Loucy (cell line): Measurements from ENCODE around the gene TEX19.
A peak's percentile ranks its signal among the peaks of the same experiment; 100 is the strongest.

ENCODE experiments used
- H2AFZ ChIP-seq: fragments of 200-600 bp; sonication (generic); 2 replicates; pipeline ENCODE4 v1.6.0; 2016; ENCODE audit warnings: antibody characterized with exemption, mild to moderate bottlenecking, low read length, moderate library complexity
- H3F3A ChIP-seq: fragments of 200-600 bp; 2 replicates; pipeline ENCODE4 v1.6.0; 2016; ENCODE audit warnings: antibody characterized with exemption, low read depth, mild to moderate bottlenecking
- H3K27me3 ChIP-seq: fragments of 200-600 bp; sonication (generic); 2 replicates; pipeline ENCODE4 v1.6.1; 2014; ENCODE audit warnings: low read length, mild to moderate bottlenecking; ENCODE audit not compliant: insufficient read depth, poor library complexity, severe bottlenecking
- H3K36me3 ChIP-seq: fragments of 200-600 bp; sonication (generic); 2 replicates; pipeline ENCODE4 v1.6.1; 2016; ENCODE audit warnings: low read length; ENCODE audit not compliant: insufficient read depth
- H3K4me1 ChIP-seq: fragments of 200-600 bp; sonication (generic); 2 replicates; pipeline ENCODE4 v1.5.1; 2014; ENCODE audit warnings: low read length, mild to moderate bottlenecking; ENCODE audit not compliant: insufficient read depth, poor library complexity, severe bottlenecking
- H3K4me2 ChIP-seq: fragments of 200-600 bp; sonication (generic); 2 replicates; pipeline ENCODE4 v1.6.0; 2014; ENCODE audit warnings: antibody characterized with exemption, low read length, low read depth, mild to moderate bottlenecking; ENCODE audit not compliant: poor library complexity, severe bottlenecking
- H3K4me3 ChIP-seq: fragments of 200-600 bp; sonication (generic); 2 replicates; pipeline ENCODE4 v1.5.1; 2014; ENCODE audit warnings: low read length, mild to moderate bottlenecking, mixed read lengths; ENCODE audit not compliant: poor library complexity, severe bottlenecking
- H3K79me2 ChIP-seq: fragments of 200-600 bp; sonication (generic); 2 replicates; pipeline ENCODE4 v1.6.1; 2014; ENCODE audit warnings: low read length; ENCODE audit not compliant: insufficient read depth
- H3K9ac ChIP-seq: fragments of 200-600 bp; sonication (generic); 2 replicates; pipeline ENCODE4 v1.6.0; 2014; ENCODE audit warnings: mild to moderate bottlenecking, low read depth, low read length, moderate library complexity; ENCODE audit not compliant: poor library complexity, severe bottlenecking
- H3K9me2 ChIP-seq: fragments of 200-600 bp; sonication (generic); replicated peaks from 2 replicates; pipeline ENCODE4 v1.6.1; 2016; ENCODE audit warnings: low read depth, low read length, mixed read lengths
- H3K9me3 ChIP-seq: fragments of 200-600 bp; sonication (generic); 2 replicates; pipeline ENCODE4 v1.6.1; 2014; ENCODE audit warnings: mild to moderate bottlenecking, antibody characterized with exemption, low read length, low read depth; ENCODE audit not compliant: insufficient read depth
- H4K20me1 ChIP-seq: fragments of 200-600 bp; sonication (generic); 2 replicates; pipeline ENCODE4 v1.6.0; 2014; ENCODE audit warnings: antibody characterized with exemption, low read length, mild to moderate bottlenecking; ENCODE audit not compliant: insufficient read depth, poor library complexity, severe bottlenecking
- EZH2phosphoT487 ChIP-seq: fragments of 200-600 bp; IDR thresholded peaks from 2 replicates; pipeline ENCODE4 v1.6.1; 2018; ENCODE audit warnings: antibody characterized with exemption, mild to moderate bottlenecking, moderate library complexity, borderline replicate concordance
- TF ChIP-seq, protein P1 (sequence below): fragments of 200-600 bp; sonication (generic); conservative IDR thresholded peaks from 2 replicates; pipeline ENCODE4 v1.5.1; 2014; ENCODE audit warnings: mild to moderate bottlenecking, antibody characterized with exemption, low read length

TEX19 gene

DNA sequence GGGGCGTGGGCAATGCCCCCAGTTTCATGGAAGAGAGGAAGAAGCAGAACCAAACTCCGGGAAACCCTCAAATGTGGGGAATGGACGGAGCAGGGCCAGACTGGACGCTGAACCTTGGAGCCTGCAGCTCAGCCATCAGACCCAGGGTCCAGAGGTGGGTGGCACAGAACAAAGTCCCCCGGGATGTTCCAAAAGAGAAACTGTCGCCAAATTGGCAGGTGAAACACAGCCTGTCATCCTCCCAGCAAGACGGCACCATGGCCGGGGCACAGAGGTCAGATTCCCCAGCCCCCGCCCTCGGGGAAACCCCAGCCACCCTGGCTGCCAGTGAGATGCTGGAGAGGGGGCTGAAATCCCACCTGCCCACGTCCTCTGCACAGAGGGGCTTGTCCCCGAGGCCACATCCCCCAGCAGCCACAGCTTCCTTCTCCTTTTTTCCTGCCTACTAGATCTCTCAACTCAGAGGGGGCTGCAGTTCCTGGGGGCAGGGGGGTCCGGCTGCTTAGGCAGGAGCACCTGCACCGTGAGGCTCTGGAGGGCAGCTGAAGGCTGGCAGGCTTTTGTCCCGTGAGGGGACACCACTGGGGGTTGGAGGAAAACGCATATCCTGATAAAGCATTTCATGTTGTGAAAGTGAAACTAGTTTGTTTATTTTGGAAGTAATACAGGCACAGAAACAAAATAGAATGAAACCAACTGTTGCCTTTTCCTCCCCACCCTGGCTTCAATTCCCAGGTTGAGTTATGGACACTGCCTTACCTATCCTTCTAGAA is 24.2 kb upstream of the TEX19 start:
- H3K9me2 ChIP-seq = no peaks in the 10 kb centered on the region
- peak overlapping the region; percentile 71 for H3K4me3 ChIP-seq
- no peaks in the 10 kb centered on the region for H3K79me2 ChIP-seq
- no peaks in the 10 kb centered on the region for H3K9me3 ChIP-seq
- TF ChIP-seq EZH2phosphoT487 = no peak
- TF ChIP-seq, protein P1, sequence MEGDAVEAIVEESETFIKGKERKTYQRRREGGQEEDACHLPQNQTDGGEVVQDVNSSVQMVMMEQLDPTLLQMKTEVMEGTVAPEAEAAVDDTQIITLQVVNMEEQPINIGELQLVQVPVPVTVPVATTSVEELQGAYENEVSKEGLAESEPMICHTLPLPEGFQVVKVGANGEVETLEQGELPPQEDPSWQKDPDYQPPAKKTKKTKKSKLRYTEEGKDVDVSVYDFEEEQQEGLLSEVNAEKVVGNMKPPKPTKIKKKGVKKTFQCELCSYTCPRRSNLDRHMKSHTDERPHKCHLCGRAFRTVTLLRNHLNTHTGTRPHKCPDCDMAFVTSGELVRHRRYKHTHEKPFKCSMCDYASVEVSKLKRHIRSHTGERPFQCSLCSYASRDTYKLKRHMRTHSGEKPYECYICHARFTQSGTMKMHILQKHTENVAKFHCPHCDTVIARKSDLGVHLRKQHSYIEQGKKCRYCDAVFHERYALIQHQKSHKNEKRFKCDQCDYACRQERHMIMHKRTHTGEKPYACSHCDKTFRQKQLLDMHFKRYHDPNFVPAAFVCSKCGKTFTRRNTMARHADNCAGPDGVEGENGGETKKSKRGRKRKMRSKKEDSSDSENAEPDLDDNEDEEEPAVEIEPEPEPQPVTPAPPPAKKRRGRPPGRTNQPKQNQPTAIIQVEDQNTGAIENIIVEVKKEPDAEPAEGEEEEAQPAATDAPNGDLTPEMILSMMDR = no peak
- H3K9ac ChIP-seq = peak overlapping the region; percentile 66
- peak overlapping the region; percentile 78 for H3K4me2 ChIP-seq
- no peaks in the 10 kb centered on the region for H4K20me1 ChIP-seq
- peaks cover 31% of the 10 kb centered on the region for H3K4me1 ChIP-seq
- no peaks in the 10 kb centered on the region for H3K36me3 ChIP-seq
- no peaks in the 10 kb centered on the region for H3K27me3 ChIP-seq
- H3F3A ChIP-seq = no peaks in the 10 kb centered on the region; the same call in 1 of the 2 replicates
- H2AFZ ChIP-seq = peak overlapping the region; percentile 93

DNA sequence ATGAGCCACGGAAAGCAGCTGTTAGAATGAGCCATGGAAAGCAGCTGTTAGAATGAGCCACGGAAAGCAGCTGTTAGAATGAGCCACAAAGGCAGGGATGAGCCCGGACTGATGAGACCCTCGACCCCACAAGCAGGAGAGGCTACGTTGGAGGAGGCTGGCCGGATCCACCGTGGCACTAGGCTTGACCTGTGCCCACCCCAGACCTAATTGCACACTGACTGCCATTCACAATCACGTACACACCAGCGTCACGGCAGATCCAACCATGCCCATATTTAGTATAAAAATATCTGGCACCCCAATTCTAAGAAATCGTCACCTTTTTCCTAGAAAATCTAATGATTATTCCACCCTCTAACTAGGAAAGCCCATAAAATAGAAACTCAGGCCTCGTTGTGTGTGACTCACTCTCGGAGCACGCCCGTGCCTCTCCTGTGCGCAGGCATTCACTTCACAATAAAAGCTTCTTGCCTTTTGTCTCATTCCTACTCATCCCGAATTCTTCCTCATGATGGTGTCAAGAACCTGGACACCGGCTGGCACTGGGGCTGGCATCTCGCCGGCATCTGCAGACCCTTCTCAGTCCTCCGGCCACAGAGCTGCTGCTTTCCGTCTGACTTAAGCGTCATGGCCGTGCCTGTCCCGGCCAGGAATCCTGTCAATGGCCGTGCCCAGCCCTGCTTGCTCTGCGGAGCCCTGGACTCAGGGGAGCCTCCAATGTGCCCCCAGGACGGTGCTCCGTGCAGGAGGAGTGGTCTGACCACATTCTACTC is 20.0 kb upstream of the TEX19 start:
- Histone ChIP-seq H3K27me3 (no peaks in the 10 kb centered on the region), H3F3A (no peaks in the 10 kb centered on the region; the same call in 1 of the 2 replicates), H3K4me3 (no peak overlapping the region), H3K9ac (no peak overlapping the region), H3K4me1 (peaks cover 18% of the 10 kb centered on the region), H4K20me1 (no peaks in the 10 kb centered on the region), H3K36me3 (no peaks in the 10 kb centered on the region), H3K9me2 (no peaks in the 10 kb centered on the region), H3K9me3 (no peaks in the 10 kb centered on the region), H2AFZ (no peak overlapping the region; the same call in 1 of the 2 replicates), H3K4me2 (no peak overlapping the region), H3K79me2 (no peaks in the 10 kb centered on the region)
- TF ChIP-seq, protein P1 = no peak
- TF ChIP-seq EZH2phosphoT487 = no peak

DNA sequence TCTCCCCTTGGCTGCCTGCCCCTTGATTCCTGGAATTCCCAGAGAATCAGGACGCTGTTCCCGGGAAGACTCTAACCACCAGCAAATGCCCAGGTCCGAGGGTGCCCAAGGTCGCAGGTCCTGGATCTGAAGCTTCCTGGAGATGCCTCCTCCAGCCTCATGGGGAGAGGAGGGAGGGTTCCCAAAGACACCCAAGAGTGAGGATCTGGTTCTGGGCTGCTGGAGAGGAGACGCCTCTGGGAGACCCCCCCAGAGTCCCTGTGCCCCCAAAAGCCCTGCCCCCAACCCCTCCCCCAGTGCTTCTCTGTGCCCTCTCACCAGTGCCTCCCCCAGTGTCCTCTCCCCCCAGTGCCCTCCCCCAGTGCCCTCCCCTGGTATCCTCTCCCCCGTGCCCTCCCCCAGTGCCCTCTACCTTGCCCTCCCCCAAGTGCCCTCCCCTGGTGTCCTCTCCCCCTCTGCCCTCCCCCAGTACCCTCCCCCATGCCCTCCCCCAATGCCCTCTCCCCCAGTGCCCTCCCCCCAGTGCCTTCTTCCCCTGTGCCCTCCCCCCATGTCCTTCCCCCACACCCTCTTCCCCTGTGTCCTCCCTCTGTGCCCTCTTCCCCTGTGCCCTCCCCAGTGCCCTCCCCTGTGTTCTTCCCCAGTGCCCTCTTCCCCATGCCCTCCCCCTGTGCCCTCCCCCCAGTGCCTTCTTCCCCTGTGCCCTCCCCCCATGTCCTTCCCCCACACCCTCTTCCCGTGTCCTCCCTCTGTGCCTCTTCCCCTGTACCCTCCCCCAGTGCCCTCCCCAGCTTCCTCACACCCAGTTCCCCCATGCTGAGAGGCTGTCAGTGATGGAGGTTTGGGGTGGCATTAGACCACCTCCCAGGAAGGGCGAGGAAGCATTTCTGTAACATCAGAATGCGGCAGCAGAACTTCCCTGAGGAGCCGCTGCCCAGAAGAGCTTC is 19.1 kb upstream of the TEX19 start:
- Histone ChIP-seq H2AFZ (no peak overlapping the region), H4K20me1 (no peaks in the 10 kb centered on the region), H3K4me1 (peaks cover 10% of the 10 kb centered on the region), H3K9me3 (no peaks in the 10 kb centered on the region), H3F3A (no peaks in the 10 kb centered on the region; the same call in 1 of the 2 replicates), H3K36me3 (no peaks in the 10 kb centered on the region), H3K9ac (no peak overlapping the region), H3K4me3 (no peak overlapping the region), H3K79me2 (no peaks in the 10 kb centered on the region), H3K9me2 (no peaks in the 10 kb centered on the region), H3K27me3 (no peaks in the 10 kb centered on the region), H3K4me2 (no peak overlapping the region)
- TF ChIP-seq, protein P1 = no peak
- no peak for TF ChIP-seq EZH2phosphoT487
